IMR-90 (cell line): Measurements from ENCODE around the gene PDZD2. TPM values are rescaled to one million over a fixed set of nuclear protein-coding genes. Genes with fewer than 3 reads are reported as not detected.

Experiments
- ATAC-seq: fragments of 200-7000 bp; cut with Tn5 transposase; 2 replicates; pipeline ENCODE4 v1.9.1; 2020; ENCODE audit warnings: low read depth, mild to moderate bottlenecking, moderate library complexity
- BruUV-seq: library from RNA; stranded (reverse); fragments of 400-500 nt; replicated peaks from 2 replicates; lab custom pipeline; 2021; lab: Mats Ljungman, UMichigan
- CTCF ChIA-PET: fragments of 300-600 bp; formaldehyde crosslinking; extraction: SDS; loops from one replicate; lab custom pipeline; 2021; ENCODE audit warnings: antibody characterized with exemption; lab: Yijun Ruan, JAX
- POLR2A ChIA-PET: fragments of 300-600 bp; sonication (Branson Sonifier 250); formaldehyde crosslinking; loops from one replicate; lab custom pipeline; 2022; ENCODE audit warnings: antibody characterized with exemption; ENCODE audit not compliant: unreplicated experiment; lab: Charles Lee
- DNase-seq: peaks from one replicate; pipeline ENCODE4 v3.0.0; 2013
- H2AFZ ChIP-seq: replicated peaks from 2 replicates; pipeline ENCODE3; 2013; ENCODE audit warnings: low read length, mild to moderate bottlenecking; ENCODE audit not compliant: poor library complexity
- H2AK5ac ChIP-seq: 2 replicates; pipeline ENCODE4 v1.6.1; 2013; ENCODE audit warnings: low read depth, low read length, inconsistent platforms
- H2AK9ac ChIP-seq: replicated peaks from 2 replicates; pipeline ENCODE3; 2013; ENCODE audit warnings: mild to moderate bottlenecking, low read depth, low read length, moderate library complexity; ENCODE audit not compliant: poor library complexity
- H2BK120ac ChIP-seq: 2 replicates; pipeline ENCODE4 v1.6.1; 2013; ENCODE audit warnings: low read depth, low read length, inconsistent platforms
- H2BK15ac ChIP-seq: 3 replicates; pipeline ENCODE4 v1.6.1; 2013; ENCODE audit warnings: low read depth, low read length, inconsistent platforms
- H2BK20ac ChIP-seq: 2 replicates; pipeline ENCODE4 v1.6.1; 2013; ENCODE audit warnings: low read depth, mild to moderate bottlenecking, inconsistent platforms, low read length, moderate library complexity
- H2BK5ac ChIP-seq: 2 replicates; pipeline ENCODE4 v1.6.1; 2013; ENCODE audit warnings: mild to moderate bottlenecking, low read depth, low read length, inconsistent platforms; ENCODE audit not compliant: poor library complexity, severe bottlenecking
- H3K14ac ChIP-seq: replicated peaks from 2 replicates; pipeline ENCODE4 v1.6.1; 2013; ENCODE audit warnings: low read depth, low read length, inconsistent platforms
- H3K18ac ChIP-seq: 2 replicates; pipeline ENCODE4 v1.6.1; 2013; ENCODE audit warnings: low read depth, low read length, control low read depth
- H3K23ac ChIP-seq: 2 replicates; pipeline ENCODE4 v1.6.1; 2013; ENCODE audit warnings: low read depth, low read length, inconsistent platforms
- H3K27ac ChIP-seq: 2 replicates; pipeline ENCODE4 v1.5.1; 2013; ENCODE audit warnings: mild to moderate bottlenecking, control low read depth, low read length; ENCODE audit not compliant: insufficient read depth
- H3K27me3 ChIP-seq: 2 replicates; pipeline ENCODE4 v1.6.1; 2013; ENCODE audit warnings: low read length; ENCODE audit not compliant: control insufficient read depth, insufficient read depth
- H3K36me3 ChIP-seq: 2 replicates; pipeline ENCODE4 v1.6.1; 2013; ENCODE audit warnings: low read length, mixed read lengths; ENCODE audit not compliant: control insufficient read depth, insufficient read depth
- H3K4ac ChIP-seq: 2 replicates; pipeline ENCODE4 v1.6.1; 2013; ENCODE audit warnings: low read depth, low read length, inconsistent platforms
- H3K4me1 ChIP-seq: 2 replicates; pipeline ENCODE4 v1.6.1; 2013; ENCODE audit warnings: low read length, mixed read lengths; ENCODE audit not compliant: control insufficient read depth, insufficient read depth
- H3K4me2 ChIP-seq: 2 replicates; pipeline ENCODE4 v1.6.1; 2013; ENCODE audit warnings: low read depth, mild to moderate bottlenecking, control low read depth, low read length, moderate library complexity
- H3K4me3 ChIP-seq: 2 replicates; pipeline ENCODE4 v1.5.1; 2013; ENCODE audit warnings: low read depth, mild to moderate bottlenecking, control low read depth, low read length, moderate library complexity; ENCODE audit not compliant: insufficient read depth
- H3K56ac ChIP-seq: 2 replicates; pipeline ENCODE4 v1.6.1; 2013; ENCODE audit warnings: low read length, inconsistent platforms; ENCODE audit not compliant: insufficient read depth; ENCODE audit errors: extremely low read depth
- H3K79me1 ChIP-seq, 2 experiments: 2 replicates each; pipeline ENCODE4 v1.6.1; 2013; ENCODE audit warnings: low read length in 2 of 2, inconsistent platforms in 1 of 2, low read depth in 1 of 2
- H3K9ac ChIP-seq: 2 replicates; pipeline ENCODE4 v1.6.1; 2013; ENCODE audit warnings: low read depth, low read length, control low read depth
- H3K9me1 ChIP-seq: 2 replicates; pipeline ENCODE4 v1.6.1; 2013; ENCODE audit warnings: low read length, inconsistent platforms; ENCODE audit not compliant: insufficient read depth
- H3K9me3 ChIP-seq: 2 replicates; pipeline ENCODE4 v1.6.1; 2013; ENCODE audit warnings: low read length; ENCODE audit not compliant: control insufficient read depth, insufficient read depth
- H4K20me1 ChIP-seq: 2 replicates; pipeline ENCODE4 v1.6.1; 2013; ENCODE audit warnings: low read length, inconsistent platforms; ENCODE audit not compliant: insufficient read depth
- H4K5ac ChIP-seq: 2 replicates; pipeline ENCODE4 v1.6.1; 2013; ENCODE audit warnings: mild to moderate bottlenecking, low read depth, low read length, control low read depth
- H4K8ac ChIP-seq, 2 experiments: 2 replicates each; pipeline ENCODE4 v1.6.1; 2013; ENCODE audit warnings: low read depth in 2 of 2, low read length in 2 of 2, control low read depth in 1 of 2, inconsistent platforms in 1 of 2
- H4K91ac ChIP-seq: 2 replicates; pipeline ENCODE4 v1.6.1; 2013; ENCODE audit warnings: low read depth, low read length, inconsistent platforms; ENCODE audit not compliant: insufficient read depth
- MAZ ChIP-seq: IDR thresholded peaks from 2 replicates; pipeline ENCODE4 v1.6.1; 2012; ENCODE audit warnings: low read depth, mild to moderate bottlenecking, low read length, improper control_type of control experiment, moderate library complexity, borderline replicate concordance
- WGBS, 2 experiments: methylation state at CpG; one replicate each; pipeline versions ENCODE4 v1.1.5 to v1.1.7; 2013; ENCODE audit warnings: missing lambda C conversion rate in 2 of 2; ENCODE audit not compliant: insufficient read length in 1 of 2; ENCODE audit errors: extremely low coverage in 2 of 2; 5-methylcytosine and 5-hydroxymethylcytosine counted together
- dilution Hi-C: fragments of 300-500 bp; cut with HindIII; formaldehyde crosslinking; loops from one replicate; pipeline ENCODE4 v1.14.3; 2018; ENCODE audit warnings: low sequenced_read_pairs; ENCODE audit not compliant: unreplicated experiment
- in situ Hi-C: fragments of 300-500 bp; cut with MboI; formaldehyde crosslinking; loops from 3 replicates; pipeline ENCODE4 v1.14.3; 2019; ENCODE audit warnings: low sequenced_read_pairs, inconsistent platforms, mixed read lengths
- intact Hi-C: fragments of 100-400 bp; cut with micrococcal nuclease; formaldehyde crosslinking; loops from 2 replicates; pipeline ENCODE4 v1.10.0; 2022
- polyA plus RNA-seq, 3 experiments: library from polyadenylated mRNA; depleted of rRNA; stranded (reverse); fragments of >200 nt; gene quantifications; 2 replicates each; pipeline ENCODE4 v1.2.3, GENCODE V29; 2012; ENCODE audit warnings: low replicate concordance in 1 of 3
- total RNA-seq: library from RNA; depleted of rRNA; stranded (reverse); fragments of >200 nt; gene quantifications from 2 replicates; pipeline ENCODE4 v1.2.3, GENCODE V29; 2012

The PDZD2 gene
- total and polyA plus RNA-seq, 2 of the 4 experiments (the other 2 are of a cell fraction) = under 0.01 to 0.02 TPM

GRCh38 chr5:31754358-31754704 is 115.4 kb downstream of the PDZD2 start:
- no TSS peak for BruUV-seq
- in situ Hi-C loops = no loop called here
- TF ChIP-seq MAZ = no peak

More at GRCh38 chr5:31754358-31754704, 115.4 kb downstream of the PDZD2 start:
- WGBS, 2 experiments = no CpG with 5 or more reads among the region's 4 CpGs
- POLR2A ChIA-PET = no interaction called here
- no peak overlapping the region for H2BK5ac ChIP-seq
- no peak overlapping the region for H4K8ac ChIP-seq
- H3K27ac ChIP-seq = no peak overlapping the region
- ATAC-seq = no peak
- H3K56ac ChIP-seq = no peak overlapping the region
- H2BK120ac ChIP-seq = no peak overlapping the region
- H2AFZ ChIP-seq = peak overlapping the region; percentile 23
- no peak overlapping the region for H4K5ac ChIP-seq
- H3K27me3 ChIP-seq = peaks cover 13% of the 10 kb centered on the region
- CTCF ChIA-PET = no interaction called here
- H4K91ac ChIP-seq = no peak overlapping the region
- H2BK20ac ChIP-seq = no peak overlapping the region
- H3K23ac ChIP-seq = no peak overlapping the region
- DNase-seq = no peak
- no peak overlapping the region for H3K9ac ChIP-seq
- H2BK15ac ChIP-seq = no peak overlapping the region
- no peak overlapping the region for H3K14ac ChIP-seq
- no peak overlapping the region for H2AK9ac ChIP-seq
- dilution Hi-C loops (no loop called here), intact Hi-C loops (no loop called here)
- no peak overlapping the region for H3K4ac ChIP-seq
- no peaks in the 10 kb centered on the region for H4K20me1 ChIP-seq
- no peak overlapping the region for H3K4me2 ChIP-seq
- H3K9me3 ChIP-seq = no peaks in the 10 kb centered on the region
- H2AK5ac ChIP-seq = no peak overlapping the region
- no peaks in the 10 kb centered on the region for H3K79me1 ChIP-seq
- H3K9me1 ChIP-seq = no peaks in the 10 kb centered on the region
- H3K4me3 ChIP-seq = no peak overlapping the region
- no peaks in the 10 kb centered on the region for H3K4me1 ChIP-seq
- H3K18ac ChIP-seq = no peak overlapping the region
- no peaks in the 10 kb centered on the region for H3K36me3 ChIP-seq
